ENCODE measurements around the gene PPP6R3.
A peak's percentile ranks its signal among the peaks of the same experiment; 100 is the strongest.

The PPP6R3 gene

DNA sequence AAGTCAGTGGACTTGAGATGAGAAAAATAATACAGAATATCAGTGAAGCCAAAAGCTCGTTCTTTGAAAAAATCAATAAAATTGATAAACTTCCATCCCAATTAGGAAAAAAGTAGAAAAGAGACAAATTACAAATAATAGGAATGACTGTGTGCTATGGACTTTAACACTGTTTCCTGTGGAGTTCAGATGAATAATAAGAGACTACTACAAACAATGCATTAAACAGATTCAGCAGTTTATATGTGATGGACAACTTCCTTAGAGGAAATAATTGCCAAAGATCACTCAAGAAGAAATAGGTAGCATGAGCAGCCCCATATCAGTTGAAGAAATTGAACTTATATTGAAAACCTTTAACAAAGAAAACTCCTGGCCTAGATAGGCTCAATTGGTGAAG lies 99.7 kb downstream of the PPP6R3 start:
- no peak for DNase-seq (ENCODE audit: low read depth)

- DNase-seq (ENCODE audit: low read depth) = no peak
Measured at GRCh38 chr11:68563454-68563853, 102.9 kb downstream of the PPP6R3 start.

GRCh38 chr11:68564261-68564660 lies 103.7 kb downstream of the PPP6R3 start:
- no peak for DNase-seq (ENCODE audit: low read depth)

DNA sequence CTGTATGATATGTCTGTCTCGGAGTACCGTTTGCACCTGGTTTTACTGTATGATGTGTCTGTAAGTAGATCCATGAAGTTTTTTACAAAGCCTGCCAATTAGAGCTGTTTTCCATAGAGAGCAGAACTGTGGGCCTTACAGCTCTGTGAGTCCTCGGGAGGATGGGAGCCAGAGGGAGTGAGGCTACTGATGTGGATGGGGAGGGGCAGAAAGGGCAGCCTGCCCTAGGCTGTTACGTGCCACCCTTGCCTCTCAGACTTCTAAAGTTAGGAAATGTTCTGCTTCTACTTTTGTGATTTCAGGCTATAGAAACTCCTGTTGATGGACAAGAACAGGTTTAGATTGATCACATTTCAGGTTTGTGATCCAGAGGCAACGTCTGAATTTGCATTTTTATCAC lies 105.2 kb downstream of the PPP6R3 start:
- DNase-seq (ENCODE audit: low read depth) = no peak

GRCh38 chr11:68567553-68567952 lies 107.0 kb downstream of the PPP6R3 start:
- no peak for DNase-seq (ENCODE audit: low read depth)

DNA sequence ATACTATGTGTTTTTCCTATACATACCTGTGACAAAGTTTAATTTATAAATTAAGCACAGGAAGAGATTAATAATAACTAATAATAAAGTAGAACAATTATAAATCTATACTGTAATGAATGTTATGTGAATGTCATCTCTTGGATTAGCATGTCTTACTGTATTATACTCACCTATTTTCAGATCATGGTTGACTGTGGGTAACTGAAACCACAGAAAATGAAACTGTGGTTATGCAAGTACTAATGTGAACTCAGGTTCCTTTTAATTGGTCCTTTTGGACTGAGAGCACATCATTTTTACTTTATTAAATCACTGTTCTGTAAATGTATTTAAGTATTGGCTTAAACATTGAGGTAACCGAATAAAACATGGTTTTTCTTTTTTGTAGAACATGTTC lies 108.8 kb downstream of the PPP6R3 start:
- DNase-seq (ENCODE audit: low read depth) = no peak

GRCh38 chr11:68570691-68571090 lies 110.1 kb downstream of the PPP6R3 start:
- DNase-seq (ENCODE audit: low read depth) = no peak

DNA sequence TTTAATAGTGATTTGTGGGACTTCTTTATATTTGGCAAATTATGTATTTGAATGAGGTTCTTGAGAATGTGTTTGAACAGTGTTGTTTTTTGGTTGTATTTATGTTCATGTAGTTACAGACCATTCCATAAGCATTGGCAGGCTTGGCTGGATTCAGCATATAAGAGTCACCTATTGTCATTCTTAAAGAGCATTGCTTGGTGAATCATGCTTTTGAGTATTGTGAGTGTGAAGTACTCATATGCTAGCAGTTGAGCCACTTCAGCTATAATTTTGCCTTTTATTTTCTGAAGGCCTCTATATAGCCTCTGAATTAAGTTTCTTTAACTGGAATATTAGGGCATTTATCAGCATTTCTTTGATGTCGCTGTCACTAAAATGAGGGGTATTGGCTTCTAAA lies 113.8 kb downstream of the PPP6R3 start:
- DNase-seq (ENCODE audit: low read depth) = peak; percentile 63

GRCh38 chr11:68575025-68575665 lies 114.6 kb downstream of the PPP6R3 start:
- no peak for DNase-seq (ENCODE audit: low read depth)

DNA sequence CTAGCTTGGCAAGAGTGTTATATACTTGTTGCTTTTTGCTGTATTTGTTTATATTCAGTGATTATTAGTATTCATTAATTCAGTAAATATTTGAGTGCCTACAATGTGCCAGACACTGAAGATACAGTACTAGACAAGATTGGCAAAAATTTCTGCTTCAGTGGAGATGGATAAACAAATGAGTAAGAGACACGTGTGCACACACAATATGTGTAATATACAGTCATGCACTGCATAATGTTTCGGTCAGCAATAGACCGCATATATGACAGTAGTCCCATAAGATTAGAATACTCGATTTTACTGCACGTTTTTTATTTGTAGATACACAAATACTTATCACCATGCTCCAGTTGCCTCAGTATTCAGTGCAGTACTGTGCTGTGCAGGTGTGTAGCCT lies 118.9 kb downstream of the PPP6R3 start:
- DNase-seq (ENCODE audit: low read depth) = peak; percentile 81

DNA sequence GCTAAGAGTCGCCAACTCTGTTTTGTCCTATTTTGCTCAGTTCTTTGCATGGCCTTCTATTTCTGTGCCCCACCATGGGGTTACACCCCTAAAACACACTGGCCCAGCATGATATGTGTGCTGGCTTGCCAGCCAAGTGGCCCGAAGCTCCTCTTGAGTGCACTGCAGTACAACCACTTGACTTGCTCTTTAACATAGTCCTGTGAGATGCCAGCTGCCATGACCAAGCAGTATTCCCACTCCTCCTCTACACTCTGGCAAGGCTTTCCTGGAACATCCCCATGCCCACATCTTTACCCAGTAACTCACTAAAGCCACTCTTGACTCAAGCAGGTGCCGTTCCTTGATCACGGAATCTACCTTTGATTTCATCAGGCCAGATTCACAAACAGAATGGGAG lies 120.9 kb downstream of the PPP6R3 start:
- DNase-seq (ENCODE audit: low read depth) = no peak

DNA sequence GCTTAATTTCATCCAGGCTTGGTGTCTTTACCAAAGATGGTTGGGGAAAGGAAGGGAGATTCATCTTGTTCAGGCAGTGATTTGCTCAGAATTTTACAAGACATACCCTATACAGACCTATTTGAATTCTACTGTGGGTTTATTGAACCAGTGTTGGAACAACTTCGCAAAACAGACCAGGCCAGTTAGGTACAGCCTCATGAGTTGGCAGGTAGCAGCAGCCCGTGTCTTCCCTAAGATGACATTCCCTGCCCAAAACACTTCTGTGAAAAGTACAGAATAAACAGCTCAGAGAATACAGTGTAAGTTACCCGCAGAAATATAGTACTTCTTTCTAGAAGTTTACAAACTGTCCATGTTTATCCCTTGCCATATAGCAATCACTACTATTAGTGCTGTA lies 121.3 kb downstream of the PPP6R3 start:
- no peak for DNase-seq (ENCODE audit: low read depth)

- DNase-seq (ENCODE audit: low read depth) = no peak
Measured at GRCh38 chr11:68582416-68583040, 122.0 kb downstream of the PPP6R3 start.

DNA sequence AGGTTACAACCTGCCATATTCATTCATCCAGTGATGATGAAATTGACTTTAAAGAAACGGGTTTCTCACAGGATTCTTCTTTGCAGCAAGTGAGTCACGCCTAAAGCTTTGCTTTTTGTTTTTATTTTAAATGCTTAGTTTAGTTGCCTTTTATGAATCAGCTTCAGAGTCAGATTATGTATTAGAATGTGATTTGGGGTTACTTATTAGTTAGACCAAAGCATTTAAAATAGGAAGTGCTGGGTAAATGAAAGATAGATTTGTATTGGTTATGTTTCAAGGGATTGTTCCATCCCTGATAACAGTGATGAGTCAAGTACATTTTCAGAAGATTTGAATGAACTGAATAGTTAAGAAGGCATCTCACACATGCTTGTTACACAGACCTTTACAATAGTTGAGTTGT lies 122.5 kb downstream of the PPP6R3 start:
- peak; percentile 83 for DNase-seq (ENCODE audit: low read depth)

GRCh38 chr11:68584097-68584496 lies 123.5 kb downstream of the PPP6R3 start:
- DNase-seq (ENCODE audit: low read depth) = peak; percentile 39

DNA sequence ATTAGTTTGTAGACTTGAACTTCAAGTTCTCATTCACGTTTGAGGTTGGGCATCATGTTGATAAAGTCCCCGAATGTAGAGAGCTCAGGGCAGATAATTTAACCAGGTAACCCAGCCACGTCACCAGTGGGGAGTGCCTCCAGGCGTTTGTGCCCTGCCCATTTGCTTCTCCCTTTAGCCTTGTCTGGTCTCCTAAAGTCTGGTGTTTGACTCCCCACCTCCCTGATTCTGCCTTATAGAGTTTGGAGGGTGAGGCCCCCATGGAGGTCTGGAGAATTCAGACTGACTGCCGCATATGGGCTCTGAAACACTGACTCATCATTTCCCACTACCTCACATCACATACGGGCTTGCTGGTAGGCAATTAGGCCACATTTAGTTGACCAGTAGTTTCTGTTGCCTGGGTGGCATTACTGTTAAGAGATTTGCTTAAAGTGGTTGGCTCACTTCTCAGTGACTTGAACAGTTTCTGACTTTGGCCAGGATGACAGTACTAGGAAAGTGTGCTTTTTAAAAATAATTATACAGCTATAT lies 124.5 kb downstream of the PPP6R3 start:
- no peak for DNase-seq (ENCODE audit: low read depth)

DNA sequence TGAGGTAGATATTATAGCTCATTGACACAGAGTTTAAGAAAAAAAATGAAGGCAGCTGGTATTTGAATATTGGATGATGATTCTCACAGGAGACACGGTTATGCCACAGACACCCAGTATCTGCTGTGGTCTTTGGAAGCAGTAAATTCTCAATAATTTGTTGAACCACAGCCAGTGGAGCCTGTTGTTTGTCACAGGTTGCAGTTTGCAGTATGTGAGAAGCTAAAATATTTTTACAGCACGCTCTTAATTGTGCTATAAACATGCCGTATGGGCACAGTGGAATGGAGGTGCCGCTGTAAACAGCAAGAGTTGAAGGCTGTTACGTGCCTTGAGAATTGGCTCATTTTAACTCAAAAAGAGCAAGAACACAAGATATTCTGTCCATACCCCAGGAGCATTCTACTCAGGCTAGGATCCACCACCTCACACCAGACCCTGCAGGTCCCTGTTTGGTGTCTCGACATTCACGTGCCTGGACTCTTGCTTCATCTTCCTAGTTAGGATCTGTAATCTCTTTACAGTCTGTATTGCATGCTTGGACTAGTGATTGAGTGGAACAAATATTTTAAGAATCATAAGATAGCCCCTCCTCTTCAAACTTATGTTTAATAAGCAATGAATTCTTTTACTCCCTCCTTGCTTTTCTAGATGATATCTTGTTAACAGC lies 129.1 kb downstream of the PPP6R3 start:
- DNase-seq (ENCODE audit: low read depth) = no peak

GRCh38 chr11:68591719-68592118 lies 131.2 kb downstream of the PPP6R3 start:
- DNase-seq (ENCODE audit: low read depth) = no peak

DNA sequence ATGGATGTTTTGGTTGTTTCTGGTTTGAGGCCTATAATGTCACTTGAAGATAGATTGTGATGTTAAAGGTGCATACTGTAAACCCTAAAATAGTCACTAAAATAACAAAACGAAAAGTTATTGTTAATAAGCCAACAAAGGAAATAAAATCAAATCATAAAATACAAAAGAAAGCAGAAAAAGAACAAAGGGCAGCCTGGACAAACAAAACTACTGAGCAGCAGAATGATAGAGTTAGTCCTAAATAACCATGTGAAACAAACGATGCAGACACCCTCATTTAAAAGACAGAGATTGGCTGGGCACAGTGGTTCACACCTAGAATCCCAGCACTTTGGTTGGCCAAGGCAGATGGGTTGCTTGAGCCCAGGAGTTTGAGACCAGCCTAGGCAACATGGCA lies 132.9 kb downstream of the PPP6R3 start:
- DNase-seq (ENCODE audit: low read depth) = no peak

DNA sequence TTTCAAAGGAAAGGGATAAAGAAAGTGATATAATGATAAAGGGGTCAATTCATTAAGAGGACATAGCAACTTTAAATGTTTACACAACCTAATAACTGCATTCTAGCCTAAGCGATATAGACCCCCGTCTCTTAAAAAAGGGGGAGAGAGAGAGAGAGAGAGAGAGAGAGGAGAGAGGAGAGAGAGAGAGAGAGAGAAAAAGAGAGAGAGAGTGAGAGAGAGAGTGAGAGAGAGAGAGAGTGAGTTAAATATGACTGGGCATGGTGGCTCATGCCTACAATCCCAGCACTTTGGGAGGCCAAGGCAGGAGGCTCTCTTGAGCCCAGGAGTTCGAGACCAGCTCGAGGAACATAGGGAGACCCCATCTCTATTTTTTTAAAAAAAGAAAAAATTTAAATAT lies 133.6 kb downstream of the PPP6R3 start:
- DNase-seq (ENCODE audit: low read depth) = no peak

- DNase-seq (ENCODE audit: low read depth) = no peak
Measured at GRCh38 chr11:68596231-68596630, 135.7 kb downstream of the PPP6R3 start.

GRCh38 chr11:68598816-68599653 lies 138.5 kb downstream of the PPP6R3 start:
- no peak for DNase-seq (ENCODE audit: low read depth)

All from ELR (cell line).